PC-3 (cell line): Measurements from ENCODE around the gene DCAKD. TPM values are rescaled to one million over a fixed set of nuclear protein-coding genes. Genes with fewer than 3 reads are reported as not detected.

ENCODE experiments used
- ATAC-seq: fragments of 200-7000 bp; cut with Tn5 transposase; 2 replicates; pipeline ENCODE4 v1.9.1; 2020; ENCODE audit warnings: mild to moderate bottlenecking, moderate library complexity
- BruUV-seq: library from RNA; stranded (reverse); fragments of 400-500 nt; replicated peaks from 2 replicates; lab custom pipeline; 2021; lab: Mats Ljungman, UMichigan
- CTCF ChIA-PET: fragments of 300-600 bp; sonication (Branson Sonifier 250); formaldehyde crosslinking; loops from one replicate; lab custom pipeline; 2022; ENCODE audit warnings: antibody characterized with exemption; lab: Charles Lee
- POLR2A ChIA-PET: fragments of 300-600 bp; sonication (Branson Sonifier 250); formaldehyde crosslinking; loops from one replicate; lab custom pipeline; 2022; ENCODE audit warnings: antibody characterized with exemption; ENCODE audit not compliant: unreplicated experiment; lab: Charles Lee
- DNase-seq: peaks from one replicate; pipeline ENCODE4 v3.0.0-alpha.2; 2015
- H2AFZ ChIP-seq: fragments of 300-600 bp; sonication (generic); 2 replicates; pipeline ENCODE4 v1.6.0; 2016; ENCODE audit warnings: antibody characterized with exemption, low read length
- H3F3A ChIP-seq: fragments of 300-600 bp; sonication (generic); one replicate; pipeline ENCODE4 v1.6.0; 2017; ENCODE audit warnings: antibody characterized with exemption, low read length, control low read depth, mild to moderate bottlenecking; ENCODE audit not compliant: unreplicated experiment
- H3K27ac ChIP-seq: fragments of 300-600 bp; sonication (generic); 2 replicates; pipeline ENCODE4 v1.5.1; 2016; ENCODE audit warnings: mild to moderate bottlenecking, low read length
- H3K27me3 ChIP-seq: fragments of 300-600 bp; sonication (generic); 2 replicates; pipeline ENCODE4 v1.6.1; 2016; ENCODE audit warnings: low read length, mixed read lengths
- H3K36me3 ChIP-seq: fragments of 300-600 bp; sonication (generic); 2 replicates; pipeline ENCODE4 v1.6.1; 2016; ENCODE audit warnings: low read depth, mixed run types, low read length, mixed read lengths
- H3K4me1 ChIP-seq: fragments of 300-600 bp; sonication (generic); 2 replicates; pipeline ENCODE4 v1.5.1; 2016; ENCODE audit warnings: low read length; ENCODE audit not compliant: insufficient read depth
- H3K4me2 ChIP-seq: fragments of 300-600 bp; sonication (generic); 2 replicates; pipeline ENCODE4 v1.6.0; 2016; ENCODE audit warnings: low read length
- H3K4me3 ChIP-seq: fragments of 300-600 bp; sonication (generic); 2 replicates; pipeline ENCODE4 v1.5.1; 2016; ENCODE audit warnings: mild to moderate bottlenecking, low read length, mixed read lengths
- H3K79me2 ChIP-seq: fragments of 300-600 bp; sonication (generic); 2 replicates; pipeline ENCODE4 v1.6.1; 2017; ENCODE audit warnings: low read length, mixed read lengths
- H3K9ac ChIP-seq: fragments of 300-600 bp; sonication (generic); 2 replicates; pipeline ENCODE4 v1.6.0; 2016; ENCODE audit warnings: mild to moderate bottlenecking, low read length
- H3K9me2 ChIP-seq: fragments of 300-600 bp; sonication (generic); replicated peaks from 2 replicates; pipeline ENCODE4 v1.6.1; 2016; ENCODE audit warnings: mixed run types, low read length, mixed read lengths
- H3K9me3 ChIP-seq: fragments of 300-600 bp; sonication (generic); 2 replicates; pipeline ENCODE4 v1.6.1; 2016; ENCODE audit warnings: low read length, mixed read lengths
- H4K20me1 ChIP-seq: fragments of 300-600 bp; sonication (generic); 2 replicates; pipeline ENCODE4 v1.6.1; 2016; ENCODE audit warnings: low read length, mixed read lengths
- EZH2 ChIP-seq: fragments of 300-600 bp; sonication (generic); IDR thresholded peaks from one replicate; pipeline ENCODE4 v1.6.1; 2017; ENCODE audit warnings: antibody characterized with exemption, mild to moderate bottlenecking, low read length; ENCODE audit not compliant: unreplicated experiment
- EZH2phosphoT487 ChIP-seq: fragments of 300-600 bp; sonication (generic); IDR thresholded peaks from 2 replicates; pipeline ENCODE4 v1.6.1; 2018; ENCODE audit warnings: mild to moderate bottlenecking, antibody characterized with exemption, low read length, borderline replicate concordance
- intact Hi-C: fragments of 100-400 bp; cut with micrococcal nuclease; formaldehyde crosslinking; loops from 2 replicates; pipeline ENCODE4 v1.9.0; 2023
- total RNA-seq: library from RNA; depleted of rRNA; stranded (reverse); fragments of >200 nt; gene quantifications from 2 replicates; pipeline ENCODE4 v1.2.3, GENCODE V29; 2014
- TF ChIP-seq, protein P1 (sequence below): fragments of 300-600 bp; sonication (generic); conservative IDR thresholded peaks from 2 replicates; pipeline ENCODE4 v1.5.1; 2017; ENCODE audit warnings: antibody characterized with exemption, low read depth, mild to moderate bottlenecking, low read length

Gene DCAKD
- total RNA-seq, 1 experiment from 2014 or later = 56.2 TPM

GRCh38 chr17:45098081-45098868, 46.8 kb upstream of the DCAKD start:
- no peak overlapping the region for H3K27ac ChIP-seq
- intact Hi-C loops = no loop called here
- CTCF ChIA-PET = interaction anchor here (0.6 to 1.5 kb wide), 3 partner anchors 37 to 178 kb away, joined by 3 to 9 read pairs (median 5); partner anchors contain the start of gene ACBD4
- H3F3A ChIP-seq = peaks cover 4% of the 10 kb centered on the region
- no peaks in the 10 kb centered on the region for H3K27me3 ChIP-seq
- H3K9me2 ChIP-seq = no peaks in the 10 kb centered on the region
- ATAC-seq = peak; percentile 27
- no peaks in the 10 kb centered on the region for H3K9me3 ChIP-seq
- H2AFZ ChIP-seq = no peak overlapping the region
- TF ChIP-seq, protein P1, sequence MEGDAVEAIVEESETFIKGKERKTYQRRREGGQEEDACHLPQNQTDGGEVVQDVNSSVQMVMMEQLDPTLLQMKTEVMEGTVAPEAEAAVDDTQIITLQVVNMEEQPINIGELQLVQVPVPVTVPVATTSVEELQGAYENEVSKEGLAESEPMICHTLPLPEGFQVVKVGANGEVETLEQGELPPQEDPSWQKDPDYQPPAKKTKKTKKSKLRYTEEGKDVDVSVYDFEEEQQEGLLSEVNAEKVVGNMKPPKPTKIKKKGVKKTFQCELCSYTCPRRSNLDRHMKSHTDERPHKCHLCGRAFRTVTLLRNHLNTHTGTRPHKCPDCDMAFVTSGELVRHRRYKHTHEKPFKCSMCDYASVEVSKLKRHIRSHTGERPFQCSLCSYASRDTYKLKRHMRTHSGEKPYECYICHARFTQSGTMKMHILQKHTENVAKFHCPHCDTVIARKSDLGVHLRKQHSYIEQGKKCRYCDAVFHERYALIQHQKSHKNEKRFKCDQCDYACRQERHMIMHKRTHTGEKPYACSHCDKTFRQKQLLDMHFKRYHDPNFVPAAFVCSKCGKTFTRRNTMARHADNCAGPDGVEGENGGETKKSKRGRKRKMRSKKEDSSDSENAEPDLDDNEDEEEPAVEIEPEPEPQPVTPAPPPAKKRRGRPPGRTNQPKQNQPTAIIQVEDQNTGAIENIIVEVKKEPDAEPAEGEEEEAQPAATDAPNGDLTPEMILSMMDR = no peak
- TF ChIP-seq EZH2phosphoT487 (no peak), EZH2 (no peak)
- peaks cover 69% of the 10 kb centered on the region for H3K36me3 ChIP-seq
- POLR2A ChIA-PET = interaction anchor here (1.0 kb wide), 1 partner anchor 37 kb away, joined by 3 read pairs; no protein-coding TSS in a partner anchor
- DNase-seq = no peak
- no peaks in the 10 kb centered on the region for H4K20me1 ChIP-seq
- no peak overlapping the region for H3K4me2 ChIP-seq
- H3K4me3 ChIP-seq = no peak overlapping the region
- H3K9ac ChIP-seq = no peak overlapping the region
- peaks cover 6% of the 10 kb centered on the region for H3K4me1 ChIP-seq
- H3K79me2 ChIP-seq = peaks cover 8% of the 10 kb centered on the region; the same call in 1 of the 2 replicates
- no TSS peak for BruUV-seq

DNA sequence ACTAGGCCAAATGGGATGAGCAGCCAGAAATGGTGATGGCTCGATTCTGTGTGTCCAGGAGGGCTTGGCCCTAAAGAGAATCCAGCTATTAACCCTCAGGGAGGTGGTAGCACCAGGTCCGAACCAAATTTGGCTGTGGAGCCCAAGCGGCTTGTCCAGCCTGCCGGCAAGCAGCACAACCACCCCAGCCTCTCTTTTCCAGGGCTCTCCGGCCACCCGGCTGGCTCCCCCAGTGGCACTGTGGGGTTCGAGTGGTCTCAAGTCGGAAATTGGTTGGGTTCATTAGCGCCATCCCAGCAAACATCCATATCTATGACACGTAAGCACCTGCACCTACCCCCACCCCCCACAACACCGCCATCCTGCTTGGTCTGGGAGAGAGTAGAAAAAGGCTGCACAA, 45.5 kb upstream of the DCAKD start:
- no TSS peak for BruUV-seq

More for the DNA sequence above, 45.5 kb upstream of the DCAKD start:
- H3K4me3 ChIP-seq = no peak overlapping the region
- H3K9me2 ChIP-seq = no peaks in the 10 kb centered on the region
- ATAC-seq (no peak), DNase-seq (no peak)
- no peak overlapping the region for H3K9ac ChIP-seq
- TF ChIP-seq EZH2phosphoT487 (no peak), EZH2 (no peak)
- TF ChIP-seq, protein P1 = no peak
- POLR2A ChIA-PET = no interaction called here
- no peak overlapping the region for H3K27ac ChIP-seq
- H2AFZ ChIP-seq = no peak overlapping the region
- CTCF ChIA-PET = interaction anchor here (2.0 kb wide), 1 partner anchor 38 kb away, joined by 9 read pairs; the partner anchor contains the start of gene ACBD4
- H3K36me3 ChIP-seq = peaks cover 60% of the 10 kb centered on the region
- no peaks in the 10 kb centered on the region for H4K20me1 ChIP-seq
- H3K79me2 ChIP-seq = peaks cover 8% of the 10 kb centered on the region; the same call in 1 of the 2 replicates
- no peaks in the 10 kb centered on the region for H3K27me3 ChIP-seq
- H3K4me1 ChIP-seq = peaks cover 19% of the 10 kb centered on the region
- H3K4me2 ChIP-seq = no peak overlapping the region
- H3K9me3 ChIP-seq = no peaks in the 10 kb centered on the region
- intact Hi-C loops = loop anchor here (1.0 kb wide), 1 partner anchor 36 kb away; no protein-coding TSS in a partner anchor
- peaks cover 12% of the 10 kb centered on the region for H3F3A ChIP-seq
